Endothelial cell of umbilical vein (primary cell): Measurements from ENCODE around the gene CCDC57. TPM values are rescaled to one million over a fixed set of nuclear protein-coding genes. Genes with fewer than 3 reads are reported as not detected.

ENCODE experiments used
- BruUV-seq: library from RNA; stranded (reverse); fragments of 400-500 nt; replicated peaks from 2 replicates; lab custom pipeline; 2021; lab: Mats Ljungman, UMichigan
- CTCF ChIA-PET: fragments of 300-600, 350-600 bp; sonication (Branson Sonifier 250); formaldehyde crosslinking; loops from one replicate; lab custom pipeline; 2021; ENCODE audit warnings: antibody characterized with exemption, inconsistent platforms; lab: Charles Lee
- POLR2A ChIA-PET: fragments of 300-600, 350-600 bp; sonication (Branson Sonifier 250); formaldehyde crosslinking; loops from one replicate; lab custom pipeline; 2021; ENCODE audit warnings: antibody characterized with exemption, inconsistent platforms; lab: Charles Lee
- DNase-seq: peaks from one replicate; pipeline ENCODE4 v3.0.0-alpha.2; 2011; ENCODE audit warnings: low read depth, low spot score
- FAIRE-seq: peaks from 2 replicates; lab custom pipeline; 2011; peaks lifted over from hg19 to GRCh38; lab: Jason Lieb, UNC
- H2AFZ ChIP-seq: 2 replicates; pipeline ENCODE4 v1.6.0; 2012; ENCODE audit warnings: low read depth, low read length, control low read depth, inconsistent platforms
- H3K27ac ChIP-seq: 2 replicates; pipeline ENCODE4 v1.5.1; 2011; ENCODE audit warnings: low read depth, mild to moderate bottlenecking, control low read depth, low read length, moderate library complexity; ENCODE audit not compliant: insufficient read depth
- H3K27me3 ChIP-seq, 2 experiments: 2 replicates each; pipeline versions ENCODE4 v1.6.0 to v1.6.1; 2011; ENCODE audit warnings: low read length in 2 of 2, mixed read lengths in 1 of 2; ENCODE audit not compliant: control insufficient read depth in 2 of 2, insufficient read depth in 2 of 2
- H3K36me3 ChIP-seq, 2 experiments: 2 replicates in 1 of 2; 3 replicates in 1 of 2; pipeline ENCODE4 v1.5.1; 2011; ENCODE audit warnings: low read length in 2 of 2, mild to moderate bottlenecking in 1 of 2, moderate library complexity in 1 of 2; ENCODE audit not compliant: control insufficient read depth in 2 of 2, insufficient read depth in 2 of 2; ENCODE audit errors: extremely low read depth in 1 of 2
- H3K4me1 ChIP-seq: 3 replicates; pipeline ENCODE4 v1.5.1; 2011; ENCODE audit warnings: mild to moderate bottlenecking, low read length; ENCODE audit not compliant: control insufficient read depth, insufficient read depth; ENCODE audit errors: extremely low read depth
- H3K4me2 ChIP-seq: 2 replicates; pipeline ENCODE4 v1.6.1; 2011; ENCODE audit warnings: low read length, control low read depth, mixed read lengths; ENCODE audit not compliant: insufficient read depth
- H3K4me3 ChIP-seq, 3 experiments: fragments of 200-600 bp in 1 of 3; sonication (generic), shearing (Covaris generic) in 1 of 3; replicated peaks in 1 of 3; 2 replicates each; pipeline ENCODE4 v1.5.1; 2011 to 2016; ENCODE audit warnings: control low read depth in 3 of 3, low read length in 3 of 3, mild to moderate bottlenecking in 2 of 3, inconsistent platforms in 1 of 3, low read depth in 1 of 3, moderate library complexity in 1 of 3; ENCODE audit not compliant: insufficient read depth in 1 of 3
- H3K79me2 ChIP-seq: 2 replicates; pipeline ENCODE4 v1.6.0; 2012; ENCODE audit warnings: low read length, inconsistent platforms; ENCODE audit not compliant: control insufficient read depth, insufficient read depth
- H3K9ac ChIP-seq: replicated peaks from 2 replicates; pipeline ENCODE3; 2011; ENCODE audit warnings: low read length, control low read depth; ENCODE audit not compliant: insufficient read depth; ENCODE audit errors: extremely low read depth
- H3K9me1 ChIP-seq: replicated peaks from 3 replicates; pipeline ENCODE4 v1.6.0; 2011; ENCODE audit warnings: mild to moderate bottlenecking, low read length; ENCODE audit not compliant: control insufficient read depth, insufficient read depth; ENCODE audit errors: extremely low read depth
- H3K9me3 ChIP-seq: replicated peaks from 2 replicates; pipeline ENCODE4 v1.5.1; 2012; ENCODE audit warnings: low read length, inconsistent platforms; ENCODE audit not compliant: control insufficient read depth, insufficient read depth
- H4K20me1 ChIP-seq: replicated peaks from 2 replicates; pipeline ENCODE3; 2011; ENCODE audit warnings: mild to moderate bottlenecking, low read length; ENCODE audit not compliant: control insufficient read depth, insufficient read depth; ENCODE audit errors: extremely low read depth
- EZH2 ChIP-seq: IDR thresholded peaks from 2 replicates; pipeline ENCODE4 v1.6.1; 2012; ENCODE audit warnings: borderline replicate concordance, low read depth, mild to moderate bottlenecking, moderate library complexity, low read length, inconsistent platforms; ENCODE audit not compliant: severe bottlenecking
- GATA2 ChIP-seq: IDR thresholded peaks from 2 replicates; pipeline ENCODE4 v1.7.0; 2011; ENCODE audit warnings: low read depth, mild to moderate bottlenecking, moderate library complexity, mixed read lengths, low read length; ENCODE audit not compliant: insufficient read length, insufficient read depth
- MYC ChIP-seq: IDR thresholded peaks from one replicate; pipeline ENCODE4 v1.6.1; 2011; ENCODE audit warnings: mild to moderate bottlenecking, low read depth, low read length
- POLR2A ChIP-seq: IDR thresholded peaks from 2 replicates; pipeline ENCODE4 v1.6.1; 2012; ENCODE audit warnings: low read depth, mild to moderate bottlenecking, control low read depth, low read length
- POLR2AphosphoS5 ChIP-seq: IDR thresholded peaks from 2 replicates; pipeline ENCODE4 v1.6.1; 2012; ENCODE audit warnings: low read depth, mild to moderate bottlenecking, control low read depth, low read length, moderate library complexity; ENCODE audit not compliant: insufficient read depth
- dilution Hi-C: fragments of 300-500 bp; cut with MboI; formaldehyde crosslinking; loops from one replicate; pipeline ENCODE4 v1.15.0; 2019; ENCODE audit warnings: low sequenced_read_pairs; ENCODE audit not compliant: extremely low pct_ligation_motif_present
- intact Hi-C: fragments of 100-400 bp; cut with micrococcal nuclease; formaldehyde crosslinking; loops from one replicate; pipeline ENCODE4 v1.10.0; 2022
- polyA plus RNA-seq, 4 experiments: library from polyadenylated mRNA; depleted of rRNA in 3 of 4; stranded (reverse) in 3 of 4; unstranded in 1 of 4; fragments of >200 nt; gene quantifications; 2 replicates each; pipeline versions ENCODE4 v1.2.1 to v1.2.3, GENCODE V29; 2011 to 2012; ENCODE audit warnings: missing spikeins in 1 of 4
- total RNA-seq: library from RNA; stranded (reverse); gene quantifications from 2 replicates; pipeline ENCODE4 v1.2.3, GENCODE V29; 2021
- TF ChIP-seq, protein P1 (sequence below), 2 donors: IDR thresholded peaks; 1 replicate in 1 of 2; 2 replicates in 1 of 2; pipeline ENCODE4 v1.5.1; 2011; ENCODE audit warnings: low read length in 2 of 2, mild to moderate bottlenecking in 2 of 2, moderate library complexity in 2 of 2, control low read depth in 1 of 2, inconsistent platforms in 1 of 2, low read depth in 1 of 2; ENCODE audit not compliant: insufficient read depth in 1 of 2; ENCODE audit errors: extremely low read depth in 1 of 2
- TF ChIP-seq, protein P2 (sequence below): IDR thresholded peaks from 2 replicates; pipeline ENCODE4 v1.6.1; 2011; ENCODE audit not compliant: insufficient read depth, insufficient read length

The CCDC57 gene
- total and polyA plus RNA-seq, 2 donors (not counting 3 experiments of a cell fraction or from before 2014, with no cell fraction given), result 18.6 to 31.6 TPM

DNA sequence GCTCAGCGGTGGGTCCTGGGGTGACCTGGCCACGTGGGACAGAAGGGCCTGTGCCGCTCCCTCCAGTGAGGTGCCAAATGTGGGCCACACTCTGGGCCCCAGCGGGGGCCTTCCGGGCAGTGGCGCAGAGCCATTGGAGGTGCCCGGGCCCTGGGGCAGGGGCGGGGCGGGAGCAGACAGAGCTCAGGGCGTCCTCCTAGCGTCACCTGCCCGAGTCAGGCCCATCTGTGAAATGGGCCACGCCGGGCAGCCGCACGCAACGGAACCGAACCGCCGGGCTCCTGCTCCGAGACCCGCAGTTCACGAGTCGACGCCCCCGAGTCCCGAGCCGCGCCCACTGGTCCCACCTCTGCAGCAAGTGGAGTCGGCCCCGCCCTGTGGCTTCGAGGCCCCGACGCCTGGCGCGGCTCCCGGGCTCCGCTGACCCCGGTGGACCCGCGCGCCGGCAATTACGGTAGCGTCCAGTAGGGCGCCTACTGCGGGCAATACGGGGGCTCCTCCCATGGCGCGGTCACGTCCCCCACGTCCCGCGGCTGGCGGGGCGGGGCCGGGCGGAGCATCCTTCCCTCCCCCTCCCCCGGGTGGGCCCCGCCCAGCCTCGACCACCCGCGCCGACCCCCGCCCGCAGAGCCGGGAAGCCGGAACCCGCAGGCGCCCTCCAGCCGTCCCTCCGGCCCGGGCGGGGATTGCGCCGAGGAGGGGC, 18.1 kb upstream of the CCDC57 start:
- H3K36me3 ChIP-seq, result peaks cover 0 to 4% of the 10 kb centered on the region in 2 experiments
- H3K9ac ChIP-seq, result peak overlapping the region; percentile 52
- H3K27ac ChIP-seq, result peak overlapping the region; percentile 55
- peaks cover 21% of the 10 kb centered on the region for H3K4me1 ChIP-seq
- POLR2A ChIA-PET, result no interaction called here
- intact Hi-C loops, result loop anchor here (10.0 kb wide), 1 partner anchor 196 kb away; the partner anchor contains the start of genes DCXR and RAC3
- DNase-seq (peak; percentile 75), FAIRE-seq (peak; percentile 83)
- H3K9me3 ChIP-seq, result no peaks in the 10 kb centered on the region
- peaks cover 64% of the 10 kb centered on the region for H3K79me2 ChIP-seq
- peak overlapping the region; percentile 53 to 89 (median 71) for H3K4me3 ChIP-seq
- H3K4me2 ChIP-seq, result peak overlapping the region; percentile 84
- CTCF ChIA-PET, result interaction anchor here (1.0 to 8.8 kb wide), 5 partner anchors 11 to 200 kb away, joined by 3 to 104 read pairs (median 4); no protein-coding TSS in a partner anchor
- H4K20me1 ChIP-seq, result no peaks in the 10 kb centered on the region
- TF ChIP-seq, protein P1, sequence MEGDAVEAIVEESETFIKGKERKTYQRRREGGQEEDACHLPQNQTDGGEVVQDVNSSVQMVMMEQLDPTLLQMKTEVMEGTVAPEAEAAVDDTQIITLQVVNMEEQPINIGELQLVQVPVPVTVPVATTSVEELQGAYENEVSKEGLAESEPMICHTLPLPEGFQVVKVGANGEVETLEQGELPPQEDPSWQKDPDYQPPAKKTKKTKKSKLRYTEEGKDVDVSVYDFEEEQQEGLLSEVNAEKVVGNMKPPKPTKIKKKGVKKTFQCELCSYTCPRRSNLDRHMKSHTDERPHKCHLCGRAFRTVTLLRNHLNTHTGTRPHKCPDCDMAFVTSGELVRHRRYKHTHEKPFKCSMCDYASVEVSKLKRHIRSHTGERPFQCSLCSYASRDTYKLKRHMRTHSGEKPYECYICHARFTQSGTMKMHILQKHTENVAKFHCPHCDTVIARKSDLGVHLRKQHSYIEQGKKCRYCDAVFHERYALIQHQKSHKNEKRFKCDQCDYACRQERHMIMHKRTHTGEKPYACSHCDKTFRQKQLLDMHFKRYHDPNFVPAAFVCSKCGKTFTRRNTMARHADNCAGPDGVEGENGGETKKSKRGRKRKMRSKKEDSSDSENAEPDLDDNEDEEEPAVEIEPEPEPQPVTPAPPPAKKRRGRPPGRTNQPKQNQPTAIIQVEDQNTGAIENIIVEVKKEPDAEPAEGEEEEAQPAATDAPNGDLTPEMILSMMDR (IDR thresholded peaks at IDR 0.05; ENCODE audit: extremely low read depth in 1 of 2, insufficient read depth in 1 of 2, low read depth in 1 of 2, low read length in 2 of 2), result peak in 1 of 2 donors; percentile 65
- TF ChIP-seq GATA2 (no peak), MYC (no peak), POLR2AphosphoS5 (peak; percentile 82), EZH2 (no peak), POLR2A (peak; percentile 44)
- TF ChIP-seq, protein P2, sequence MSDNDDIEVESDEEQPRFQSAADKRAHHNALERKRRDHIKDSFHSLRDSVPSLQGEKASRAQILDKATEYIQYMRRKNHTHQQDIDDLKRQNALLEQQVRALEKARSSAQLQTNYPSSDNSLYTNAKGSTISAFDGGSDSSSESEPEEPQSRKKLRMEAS, result no peak
- no peak overlapping the region for H2AFZ ChIP-seq
- dilution Hi-C loops, result no loop called here
- no TSS peak for BruUV-seq
- H3K27me3 ChIP-seq, result no peaks in the 10 kb centered on the region
- H3K9me1 ChIP-seq, result no peaks in the 10 kb centered on the region
